Calu3 (cell line): ENCODE results near the gene GRPEL1. TPM values are rescaled to one million over a fixed set of nuclear protein-coding genes. Genes with fewer than 3 reads are reported as not detected.

Experiments
- Bru-seq: library from RNA; stranded (reverse); fragments of 400-500 nt; gene quantifications from one replicate; lab custom pipeline; 2021; lab: Mats Ljungman, UMichigan
- BruChase-seq, 2 experiments: library from RNA; stranded (reverse); fragments of 400-500 nt; gene quantifications; one replicate each; lab custom pipeline; 2021; lab: Mats Ljungman, UMichigan
- BruUV-seq: library from RNA; stranded (reverse); fragments of 400-500 nt; replicated peaks from 2 replicates; lab custom pipeline; 2021; lab: Mats Ljungman, UMichigan
- CTCF ChIA-PET: fragments of 300-600 bp; sonication (Branson Sonifier 250); formaldehyde crosslinking; loops from one replicate; lab custom pipeline; 2022; ENCODE audit warnings: antibody characterized with exemption; lab: Charles Lee
- DNase-seq: peaks from one replicate; pipeline ENCODE4 v3.0.0; 2022
- H3K27ac Mint-ChIP-seq: one replicate; pipeline ENCODE4 v1.8.0; 2022; ENCODE audit warnings: mixed read lengths; ENCODE audit not compliant: unreplicated experiment
- H3K27me3 Mint-ChIP-seq: one replicate; pipeline ENCODE4 v1.8.0; 2022; ENCODE audit warnings: mixed read lengths; ENCODE audit not compliant: unreplicated experiment
- H3K36me3 Mint-ChIP-seq: one replicate; pipeline ENCODE4 v1.8.0; 2022; ENCODE audit warnings: mild to moderate bottlenecking, moderate library complexity, mixed read lengths; ENCODE audit not compliant: insufficient read depth, unreplicated experiment
- H3K4me1 Mint-ChIP-seq: one replicate; pipeline ENCODE4 v1.8.0; 2022; ENCODE audit warnings: mild to moderate bottlenecking, low read depth, mixed read lengths; ENCODE audit not compliant: unreplicated experiment
- H3K4me3 Mint-ChIP-seq: one replicate; pipeline ENCODE4 v1.8.0; 2022; ENCODE audit warnings: mild to moderate bottlenecking, low read depth, moderate library complexity, mixed read lengths; ENCODE audit not compliant: unreplicated experiment
- H3K9me3 Mint-ChIP-seq: one replicate; pipeline ENCODE4 v1.8.0; 2022; ENCODE audit warnings: low read depth, mixed read lengths; ENCODE audit not compliant: unreplicated experiment
- CTCF ChIP-seq: fragments of 200-600 bp; IDR thresholded peaks from one replicate; pipeline ENCODE4 v1.8.0; 2022; ENCODE audit warnings: antibody characterized with exemption; ENCODE audit not compliant: unreplicated experiment
- intact Hi-C: fragments of 100-400 bp; cut with micrococcal nuclease; formaldehyde crosslinking; loops from one replicate; pipeline ENCODE4 v1.10.0; 2022; ENCODE audit not compliant: unreplicated experiment
- long read RNA-seq: library from polyadenylated mRNA; stranded (forward); transcript quantifications from one replicate; pipeline ENCODE4 v2.0.0, GENCODE V29; 2022
- total RNA-seq: library from RNA; stranded (reverse); gene quantifications from 2 replicates; pipeline ENCODE4 v1.2.3, GENCODE V29; 2022

The GRPEL1 gene
- total RNA-seq (32.2 and 40.4 TPM in 2 replicates), Bru-seq, nascent RNA (percentile 75 among the genes with signal in this experiment), BruChase-seq, experiment 1, labeled RNA remaining after a 6-hour chase (percentile 70 among the genes with signal in this experiment), BruChase-seq, experiment 2, labeled RNA remaining after a 2-hour chase (percentile 80 among the genes with signal in this experiment)
- long read RNA-seq, transcript GRPEL1-201 (4 exons, 2,775 nt), result major isoform, 92 of 101 reads
- long read RNA-seq, partial matches to known transcripts, result 0 of 101 reads
- long read RNA-seq, other reads (novel, unspliced or antisense), result 7 of 101 reads

- TF ChIP-seq CTCF, result no peak
- H3K27me3 Mint-ChIP-seq, result peaks cover 24% of the 10 kb centered on the region
- CTCF ChIA-PET, result interaction anchor here (0.7 kb wide), 2 partner anchors 156 to 324 kb away, joined by 3 to 4 read pairs; no protein-coding TSS in a partner anchor
- no TSS peak for BruUV-seq
- H3K4me3 Mint-ChIP-seq, result peak within 1 kb of the TSS; percentile 83
- no peaks in the 10 kb centered on the region for H3K9me3 Mint-ChIP-seq
- peaks cover 8% of the 10 kb centered on the region for H3K4me1 Mint-ChIP-seq
- intact Hi-C loops, result no loop called here
- peaks cover 27% of the 10 kb centered on the region for H3K36me3 Mint-ChIP-seq
- peak within 1 kb of the TSS; percentile 84 for H3K27ac Mint-ChIP-seq
- peak; percentile 98 for DNase-seq
Observed at GRCh38 chr4:7067452-7068278, at the start of gene GRPEL1. TSS of gene GRPEL1 (minus strand) at chr4:7068064. CDS start at chr4:7068032, 32 bp downstream.

GRCh38 chr4:7116705-7117104 is 48.8 kb upstream of the GRPEL1 start:
- H3K27ac Mint-ChIP-seq, result no peak overlapping the region
- H3K4me3 Mint-ChIP-seq, result no peak overlapping the region
- no peaks in the 10 kb centered on the region for H3K4me1 Mint-ChIP-seq
- H3K9me3 Mint-ChIP-seq, result peaks cover 3% of the 10 kb centered on the region
- CTCF ChIA-PET, result no interaction called here
- H3K27me3 Mint-ChIP-seq, result peaks cover 47% of the 10 kb centered on the region
- no peaks in the 10 kb centered on the region for H3K36me3 Mint-ChIP-seq
- intact Hi-C loops, result no loop called here
- DNase-seq, result no peak
- BruUV-seq, result no TSS peak
- no peak for TF ChIP-seq CTCF

GRCh38 chr4:7115557-7116340 is 47.9 kb upstream of the GRPEL1 start:
- no peak for TF ChIP-seq CTCF
- DNase-seq, result no peak
- CTCF ChIA-PET, result no interaction called here
- no peak overlapping the region for H3K27ac Mint-ChIP-seq
- no peaks in the 10 kb centered on the region for H3K4me1 Mint-ChIP-seq
- H3K36me3 Mint-ChIP-seq, result no peaks in the 10 kb centered on the region
- BruUV-seq, result no TSS peak
- intact Hi-C loops, result no loop called here
- H3K4me3 Mint-ChIP-seq, result no peak overlapping the region
- peaks cover 3% of the 10 kb centered on the region for H3K9me3 Mint-ChIP-seq
- peaks cover 47% of the 10 kb centered on the region for H3K27me3 Mint-ChIP-seq

- intact Hi-C loops, result no loop called here
- BruUV-seq, result no TSS peak
- no peak for DNase-seq
- H3K9me3 Mint-ChIP-seq, result peaks cover under 1% of the 10 kb centered on the region
- no peaks in the 10 kb centered on the region for H3K4me1 Mint-ChIP-seq
- CTCF ChIA-PET, result no interaction called here
- H3K27ac Mint-ChIP-seq, result no peak overlapping the region
- H3K27me3 Mint-ChIP-seq, result peaks cover 30% of the 10 kb centered on the region
- H3K36me3 Mint-ChIP-seq, result no peaks in the 10 kb centered on the region
- TF ChIP-seq CTCF, result no peak
- H3K4me3 Mint-ChIP-seq, result no peak overlapping the region
Observed at GRCh38 chr4:7112656-7113055, 44.8 kb upstream of the GRPEL1 start.
